GM21381 (cell line): ENCODE data around the gene RPL34.

Experiments
- ATAC-seq: cut with Tn5 transposase; IDR thresholded peaks from one replicate; pipeline ENCODE4 v1.9.1; 2021; ENCODE audit warnings: mild to moderate bottlenecking, moderate library complexity; ENCODE audit not compliant: unreplicated experiment

RPL34 gene

GRCh38 chr4:108622828-108623227 is 2.5 kb downstream of the RPL34 start:
- no peak for ATAC-seq

DNA sequence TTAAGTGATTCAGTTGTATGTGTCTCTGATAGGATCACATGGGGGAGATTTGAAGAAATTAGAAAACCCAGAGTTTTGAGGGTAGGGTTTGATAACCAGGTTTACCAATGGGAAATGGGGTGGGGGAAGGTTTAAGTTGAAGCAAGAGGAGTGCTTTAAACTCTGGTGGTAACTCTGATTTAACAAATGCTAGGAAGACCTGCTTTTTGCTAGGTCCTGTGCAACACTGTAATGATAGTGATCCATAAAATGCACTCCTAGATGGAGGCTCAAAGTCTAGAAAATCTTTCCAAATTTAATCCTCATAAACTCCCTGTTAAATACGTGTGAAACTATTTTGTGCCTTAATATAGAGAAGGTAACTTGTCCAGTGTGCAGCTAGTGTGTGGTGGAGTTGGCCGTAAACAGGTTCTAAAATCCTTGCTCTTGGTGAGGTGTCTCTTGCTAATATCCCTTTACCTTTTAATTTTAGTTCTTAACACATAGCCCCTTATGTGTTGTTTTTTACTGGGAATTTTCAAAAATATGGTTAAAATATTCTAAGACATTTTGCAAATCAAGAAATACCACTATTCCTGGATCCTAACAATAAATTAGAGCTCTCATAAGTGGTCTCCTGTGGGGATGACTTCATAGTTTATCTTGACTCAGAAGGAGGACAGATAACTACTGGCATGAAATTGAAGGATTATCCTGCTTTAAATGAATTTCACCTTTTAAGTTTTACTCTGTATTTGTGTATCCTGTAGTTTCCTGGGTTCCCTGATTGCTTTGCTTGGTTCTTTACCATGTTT is 4.1 kb downstream of the RPL34 start:
- ATAC-seq, result no peak

- ATAC-seq, result no peak
Observed at GRCh38 chr4:108626056-108626455, 5.7 kb downstream of the RPL34 start.

DNA sequence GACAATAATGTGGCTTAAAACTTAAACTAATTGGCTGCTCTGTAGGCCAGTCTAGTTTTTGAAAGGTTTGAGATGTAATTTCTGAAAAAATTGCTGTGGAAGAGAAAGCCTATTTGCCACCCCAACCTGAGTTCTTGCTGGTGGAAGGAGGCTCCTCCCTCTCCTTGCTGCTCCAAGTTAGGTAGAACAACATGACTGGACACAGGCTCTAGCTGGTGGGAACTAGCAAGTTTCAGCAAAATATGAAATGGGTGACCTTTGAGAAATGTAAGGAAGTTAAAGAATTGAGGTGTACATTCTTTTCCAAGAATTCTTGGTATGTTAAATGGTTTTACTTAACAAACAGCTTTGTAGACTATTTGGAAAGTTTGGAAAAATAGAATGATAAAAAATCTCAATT is 8.0 kb downstream of the RPL34 start:
- ATAC-seq, result no peak

DNA sequence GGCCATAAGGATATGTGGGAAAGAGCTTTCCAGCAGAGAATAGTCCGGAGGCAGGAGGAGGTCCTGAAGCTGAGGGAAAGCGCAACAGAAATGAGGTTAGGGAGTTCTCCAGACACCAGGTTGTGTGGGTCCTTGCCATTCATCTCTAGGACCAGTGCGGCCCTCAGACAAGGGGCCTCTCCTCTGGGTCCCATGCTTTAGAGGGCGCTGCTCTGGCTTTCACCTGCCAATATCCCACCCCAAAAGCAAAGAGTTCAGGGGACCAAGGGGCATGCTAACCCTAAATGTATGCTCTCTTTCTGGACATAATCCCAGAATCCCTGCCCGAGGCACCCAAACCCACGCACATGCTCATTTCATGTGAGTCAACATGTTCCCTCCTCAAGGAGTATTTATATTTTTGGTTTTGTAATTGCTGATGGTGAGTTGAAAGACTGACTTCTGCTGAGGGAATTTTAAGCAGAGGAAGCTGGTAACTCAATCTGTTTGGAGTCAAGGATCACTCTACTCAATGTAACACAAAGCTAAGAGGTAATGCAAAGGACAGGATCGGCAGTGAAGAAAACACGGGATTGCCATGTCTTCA is 14.8 kb downstream of the RPL34 start:
- ATAC-seq, result no peak

DNA sequence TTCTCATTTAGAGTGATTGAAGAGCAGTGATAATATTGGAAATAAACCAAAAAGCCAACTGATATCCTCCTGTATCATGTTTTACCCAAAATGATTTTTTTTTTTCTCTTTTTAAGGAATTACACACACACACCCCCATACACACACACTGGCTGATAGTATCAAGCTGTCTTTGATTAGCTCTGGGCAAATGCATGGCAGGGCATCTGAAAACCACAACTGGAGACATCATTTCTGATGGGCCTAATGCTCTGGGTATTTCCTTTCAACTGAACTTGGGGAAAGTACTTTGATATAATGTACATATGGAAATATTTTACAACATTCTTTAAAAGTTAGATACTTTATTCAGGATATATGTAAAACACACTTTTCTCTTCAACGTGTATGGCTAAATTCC is 15.9 kb downstream of the RPL34 start:
- no peak for ATAC-seq

DNA sequence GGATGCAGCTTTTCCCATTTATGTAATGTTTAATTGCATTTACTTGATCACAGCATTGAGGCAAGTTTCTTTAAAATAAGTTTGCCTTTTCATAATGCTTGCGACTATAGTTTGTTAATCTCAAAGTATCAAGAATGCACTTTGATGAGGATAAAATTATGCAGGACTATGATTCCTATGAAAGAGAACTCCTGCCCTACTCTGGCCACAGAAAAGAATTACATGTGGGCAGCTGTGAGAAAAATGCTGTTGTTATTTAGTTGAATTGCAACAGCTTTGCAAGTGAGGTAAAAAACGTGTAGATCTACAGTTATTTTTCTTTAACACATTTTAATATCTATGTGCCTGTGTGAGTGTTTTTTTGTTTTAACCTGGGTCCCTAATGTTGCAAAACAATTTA is 17.5 kb downstream of the RPL34 start:
- no peak for ATAC-seq

DNA sequence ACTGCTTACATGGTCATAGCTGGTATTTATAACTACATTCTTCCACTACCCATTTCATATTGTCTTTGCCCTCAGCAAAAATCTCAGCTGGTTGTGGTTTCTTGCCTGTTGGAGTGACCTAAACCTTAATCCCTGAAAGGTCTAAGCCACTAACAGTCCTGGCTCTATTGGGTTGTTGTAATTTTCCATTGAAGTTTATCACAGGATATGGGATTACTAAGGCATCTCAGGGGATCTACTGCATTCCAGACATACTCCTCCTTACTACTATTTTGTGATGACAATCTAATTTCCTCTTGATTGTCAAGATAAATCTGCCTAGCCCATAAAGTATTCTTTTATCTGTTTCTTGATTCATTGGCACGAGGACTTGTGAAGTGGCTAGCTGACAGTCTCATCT is 23.9 kb downstream of the RPL34 start:
- ATAC-seq, result no peak

- no peak for ATAC-seq
Observed at GRCh38 chr4:108646706-108647105, 26.3 kb downstream of the RPL34 start.

GRCh38 chr4:108649863-108650211 is 29.5 kb downstream of the RPL34 start:
- ATAC-seq, result peak; percentile 16

- peak; percentile 88 for ATAC-seq
Observed at GRCh38 chr4:108650212-108651013, 30.0 kb downstream of the RPL34 start, which contains the start of gene OSTC. Gene OSTC, plus strand, starts transcription at chr4:108650599. Its CDS starts 57 bp downstream, at chr4:108650656.

DNA sequence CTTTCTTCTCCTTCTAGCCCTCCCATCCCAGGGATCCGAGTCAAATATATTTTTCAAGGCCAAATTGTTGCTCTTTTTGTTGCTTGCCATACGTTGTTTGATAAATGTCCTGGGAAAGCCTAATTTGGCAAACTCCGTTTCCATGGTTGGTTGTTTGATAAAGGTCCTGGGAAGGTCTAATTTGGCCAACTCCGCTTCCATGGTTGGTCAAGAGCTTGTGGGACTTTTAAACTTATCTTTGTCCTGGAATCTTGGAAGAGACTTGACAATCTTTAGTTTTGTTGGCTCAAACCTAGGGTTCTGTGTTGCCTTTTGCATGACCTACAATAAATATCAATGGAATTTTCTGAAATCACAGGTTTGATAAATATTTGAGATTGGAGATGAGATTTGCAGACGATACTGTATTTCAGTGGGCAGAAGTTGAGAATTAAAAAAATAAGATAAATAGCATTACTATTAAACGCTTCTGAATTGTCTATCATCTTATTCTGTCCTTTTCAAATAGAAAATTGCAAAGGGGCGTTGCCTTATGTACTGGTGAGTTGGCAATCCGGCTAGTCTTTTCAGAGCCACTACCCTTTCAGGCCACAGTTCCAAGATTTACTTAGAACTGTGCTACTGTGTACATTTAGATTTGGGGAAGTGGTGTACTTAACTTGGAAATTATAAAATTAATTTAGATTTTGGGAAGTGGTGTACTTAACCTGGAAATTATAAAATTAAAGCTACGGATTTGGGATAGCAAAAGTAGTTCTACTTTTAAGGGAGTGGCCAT is 30.8 kb downstream of the RPL34 start:
- no peak for ATAC-seq

DNA sequence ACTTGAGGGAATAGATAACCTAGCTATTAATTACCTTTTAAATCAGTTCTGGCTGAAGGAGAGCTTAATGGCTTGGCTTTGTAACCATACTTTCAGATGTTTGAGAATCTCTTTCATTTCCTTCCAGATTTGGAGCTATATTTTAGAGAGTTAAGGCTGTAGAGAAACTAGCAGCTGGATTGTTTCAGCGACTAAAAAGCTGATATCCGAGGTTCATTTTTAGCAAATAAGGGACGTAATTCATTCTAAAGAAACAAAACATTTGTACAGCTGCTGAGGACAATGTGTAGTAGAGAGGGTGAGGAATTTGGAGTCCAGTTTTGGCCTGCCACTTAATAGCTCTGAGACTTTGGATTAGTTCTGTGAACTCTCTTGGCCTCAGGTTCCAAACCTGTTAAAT is 42.3 kb downstream of the RPL34 start:
- no peak for ATAC-seq

DNA sequence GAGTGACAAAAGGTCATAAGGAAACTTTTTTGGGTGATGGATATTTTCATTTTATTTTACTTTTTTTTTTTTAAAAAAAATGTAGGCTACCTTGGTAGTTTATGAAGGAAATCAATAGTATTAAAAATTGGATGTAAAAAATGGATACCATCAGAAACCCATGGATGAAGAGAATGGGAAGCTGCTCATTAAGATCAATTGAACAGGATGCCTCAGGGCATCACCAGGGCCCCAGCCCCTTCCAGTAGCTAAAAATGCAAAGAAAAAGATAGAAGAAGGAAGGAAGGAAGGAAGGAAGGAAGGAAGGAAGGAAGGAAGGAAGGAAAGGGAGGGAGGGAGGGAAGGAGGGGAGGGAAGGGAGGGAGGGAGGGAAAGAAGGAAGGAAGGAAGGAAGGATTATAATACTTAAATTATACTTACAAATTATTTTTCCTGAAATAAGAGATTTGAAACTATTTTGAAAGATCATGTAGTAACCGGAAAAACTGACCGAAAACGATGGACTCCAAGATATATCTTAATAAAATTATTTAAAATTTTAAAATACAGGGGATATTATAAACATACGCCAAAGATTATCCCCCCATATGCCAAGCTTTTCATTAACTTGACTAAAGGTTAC is 54.1 kb downstream of the RPL34 start:
- no peak for ATAC-seq
